Inflammatory macrophage treated with lipopolysaccharide for 4 hours (primary cell): Measurements from ENCODE around the gene APOB.

Experiments used
- DNase-seq: peaks from one replicate; pipeline ENCODE4 v3.0.0-alpha.2; 2020

Gene APOB

GRCh38 chr2:21017748-21018276 lies 26.1 kb downstream of the APOB start:
- DNase-seq = no peak

GRCh38 chr2:21015281-21015645 lies 28.6 kb downstream of the APOB start:
- DNase-seq = no peak

GRCh38 chr2:21014364-21015280 lies 29.3 kb downstream of the APOB start:
- DNase-seq = no peak

- DNase-seq = no peak
Observed at GRCh38 chr2:21013043-21013816, 30.6 kb downstream of the APOB start.

GRCh38 chr2:21012557-21012937 lies 31.3 kb downstream of the APOB start:
- no peak for DNase-seq

GRCh38 chr2:21011876-21012556 lies 31.9 kb downstream of the APOB start:
- DNase-seq = no peak

GRCh38 chr2:21011453-21011852 lies 32.4 kb downstream of the APOB start:
- no peak for DNase-seq

- DNase-seq = no peak
Observed at GRCh38 chr2:21010813-21011439, 32.9 kb downstream of the APOB start.

- DNase-seq = no peak
Observed at GRCh38 chr2:21009662-21010225, 34.1 kb downstream of the APOB start.

GRCh38 chr2:21008790-21009661 lies 34.8 kb downstream of the APOB start:
- DNase-seq = no peak

GRCh38 chr2:21008014-21008789 lies 35.7 kb downstream of the APOB start:
- no peak for DNase-seq

GRCh38 chr2:21007129-21008013 lies 36.5 kb downstream of the APOB start:
- DNase-seq = no peak

GRCh38 chr2:21006423-21007128 lies 37.3 kb downstream of the APOB start:
- no peak for DNase-seq

GRCh38 chr2:21005700-21006422 lies 38.0 kb downstream of the APOB start:
- no peak for DNase-seq

- no peak for DNase-seq
Observed at GRCh38 chr2:21005111-21005699, 38.7 kb downstream of the APOB start.

- no peak for DNase-seq
Observed at GRCh38 chr2:21004181-21004572, 39.7 kb downstream of the APOB start.

GRCh38 chr2:21003572-21004180 lies 40.2 kb downstream of the APOB start:
- DNase-seq = no peak
